GDM1 (cell line): ENCODE measurements around the gene SH3D19.
"Not testable (repeated sequence)": the region's sequence is repeated elsewhere in the genome, so short reads cannot be mapped to it uniquely, and the experiment has no call there.

Source experiments
- DNase-seq: peaks from one replicate; lab custom pipeline; 2025; lab: John Stamatoyannopoulos, UW

The SH3D19 gene

DNA sequence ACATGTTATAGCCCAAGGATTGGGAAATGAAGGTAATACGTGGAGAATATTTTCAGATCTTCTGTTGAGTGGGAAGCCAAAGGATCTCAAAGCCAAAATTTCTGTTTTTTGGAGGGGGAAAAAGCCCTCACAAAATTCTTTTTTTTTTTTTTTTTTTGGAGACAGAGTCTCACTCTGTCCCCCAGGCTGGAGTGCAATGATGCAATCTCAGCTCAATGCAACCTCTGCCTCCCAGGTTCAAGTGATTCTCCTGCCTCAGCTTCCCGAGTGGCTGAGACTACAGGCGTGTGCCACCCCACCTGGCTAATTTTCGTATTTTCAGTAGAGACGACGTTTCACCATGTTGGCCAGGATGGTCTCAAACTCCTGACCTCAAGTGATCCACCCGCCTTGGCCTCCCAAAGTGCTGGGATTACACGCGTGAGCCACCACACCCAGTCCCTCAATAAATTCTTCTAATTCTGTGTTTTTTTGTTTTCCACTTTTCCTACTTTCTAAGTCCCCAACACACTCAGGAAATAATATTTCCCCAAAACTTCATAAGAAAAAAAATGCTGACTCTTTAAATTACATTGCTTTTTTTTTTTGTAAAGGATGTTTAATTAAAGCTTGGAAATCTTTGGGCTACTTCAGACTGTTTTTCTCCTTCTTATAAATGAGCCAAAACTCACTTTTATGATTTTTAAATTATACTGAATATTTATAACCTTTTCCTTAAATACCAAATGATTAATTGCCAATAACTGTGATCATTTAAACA lies 174.4 kb downstream of the SH3D19 start:
- DNase-seq: no peak

GRCh38 chr4:151148261-151148660 lies 177.1 kb downstream of the SH3D19 start:
- no peak for DNase-seq

DNA sequence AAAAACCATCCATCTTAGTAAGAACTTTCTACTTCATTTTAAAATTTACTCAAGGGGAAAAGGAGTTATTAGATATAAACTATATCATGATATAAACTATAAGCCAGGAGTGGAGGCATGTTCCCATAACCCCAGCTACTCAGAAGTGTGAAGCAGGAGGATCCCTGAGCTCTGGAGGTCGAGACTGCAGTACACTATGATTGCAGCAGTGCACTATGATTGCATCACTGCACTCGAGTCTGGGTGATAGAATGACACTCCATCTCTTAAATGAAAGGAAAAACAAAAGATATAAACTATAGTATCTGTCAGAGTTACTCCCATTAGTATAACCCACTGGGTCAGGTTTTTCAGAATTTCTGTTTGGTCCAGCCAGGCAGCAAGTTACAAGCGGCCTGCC lies 178.4 kb downstream of the SH3D19 start:
- DNase-seq: no peak

GRCh38 chr4:151144329-151145072 lies 180.9 kb downstream of the SH3D19 start:
- DNase-seq: no peak

DNA sequence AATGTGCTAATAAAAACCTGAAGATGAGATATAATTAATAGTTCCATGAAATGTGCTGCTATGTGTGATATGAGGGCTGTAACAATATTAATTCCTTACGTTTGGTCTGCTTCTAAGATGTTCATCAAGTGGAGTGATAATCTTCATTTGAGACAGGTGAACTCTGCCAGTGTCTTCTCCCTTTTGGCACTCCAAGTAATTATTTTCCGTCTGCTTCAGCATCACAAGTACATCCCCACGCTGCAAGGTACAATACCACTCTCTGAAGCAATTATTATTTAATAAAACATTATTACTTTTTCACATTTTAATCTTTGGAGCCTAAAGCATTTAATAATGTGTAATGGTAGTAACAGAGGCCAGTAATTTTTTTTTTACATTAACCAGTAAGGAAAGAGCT lies 181.6 kb downstream of the SH3D19 start:
- DNase-seq: no peak

GRCh38 chr4:151143162-151143561 lies 182.2 kb downstream of the SH3D19 start:
- DNase-seq: no peak

- no peak for DNase-seq
Observed at GRCh38 chr4:151142758-151143157, 182.6 kb downstream of the SH3D19 start.

- no peak for DNase-seq
Observed at GRCh38 chr4:151139814-151140213, 185.6 kb downstream of the SH3D19 start.

DNA sequence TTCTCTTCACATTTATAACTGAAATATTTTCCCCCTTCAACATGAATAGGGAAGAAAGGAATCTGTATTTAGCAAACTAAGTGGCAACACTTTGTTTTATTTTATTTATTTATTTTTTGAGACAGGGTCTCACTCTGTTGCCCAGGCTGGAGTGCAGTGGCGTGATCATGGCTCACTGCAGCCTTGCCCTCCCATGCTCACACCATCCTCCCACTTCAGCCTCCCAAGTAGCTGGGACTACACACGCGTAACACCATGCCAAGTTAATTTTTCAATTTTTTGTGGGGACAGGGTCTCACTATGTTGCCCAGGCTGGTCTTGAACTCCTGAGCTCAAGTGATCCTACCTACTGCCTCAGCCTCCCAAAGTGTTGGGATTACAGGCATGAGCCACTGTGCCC lies 189.4 kb downstream of the SH3D19 start:
- not testable (repeated sequence) for DNase-seq

DNA sequence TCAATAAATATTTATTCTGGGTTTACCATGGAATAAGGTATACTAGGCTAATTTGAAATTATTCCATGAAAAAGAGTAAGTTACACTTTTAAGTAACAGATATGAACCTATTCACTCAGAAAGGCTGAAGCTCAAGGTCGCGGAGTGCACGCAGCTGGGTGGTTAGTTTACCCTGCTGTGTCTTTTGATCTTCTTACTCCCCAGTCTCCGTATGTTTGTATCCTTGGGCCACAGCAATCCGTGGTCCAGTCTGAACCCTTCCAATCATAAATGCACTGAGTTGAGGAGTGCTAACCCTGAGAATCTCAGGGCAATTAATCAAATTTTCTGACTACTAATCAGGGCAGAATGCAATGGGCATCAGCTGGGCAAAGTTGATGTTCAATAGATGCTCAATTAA lies 192.1 kb downstream of the SH3D19 start:
- DNase-seq: no peak

- no peak for DNase-seq
Observed at GRCh38 chr4:151129796-151130195, 195.6 kb downstream of the SH3D19 start.

GRCh38 chr4:151117371-151117962 lies 207.9 kb downstream of the SH3D19 start:
- DNase-seq: no peak

DNA sequence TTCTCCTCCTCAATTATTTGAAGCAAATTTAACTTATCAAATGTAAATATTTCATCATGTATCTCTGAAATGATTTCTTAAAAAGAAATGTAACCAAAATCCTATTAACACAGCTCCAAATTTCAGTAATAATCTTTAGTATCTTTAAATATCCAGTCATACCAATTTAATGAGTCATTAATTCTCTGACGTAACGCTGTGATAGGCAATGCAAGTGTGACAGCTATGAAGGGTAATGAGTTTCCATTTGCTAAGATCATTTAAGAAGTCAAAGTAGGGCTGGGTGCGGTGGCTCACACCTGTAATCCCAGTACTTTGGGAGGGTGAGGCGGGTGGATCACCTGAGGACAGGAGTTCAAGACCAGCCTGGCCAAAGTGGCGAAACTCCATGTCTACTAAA lies 210.4 kb downstream of the SH3D19 start:
- no peak for DNase-seq

DNA sequence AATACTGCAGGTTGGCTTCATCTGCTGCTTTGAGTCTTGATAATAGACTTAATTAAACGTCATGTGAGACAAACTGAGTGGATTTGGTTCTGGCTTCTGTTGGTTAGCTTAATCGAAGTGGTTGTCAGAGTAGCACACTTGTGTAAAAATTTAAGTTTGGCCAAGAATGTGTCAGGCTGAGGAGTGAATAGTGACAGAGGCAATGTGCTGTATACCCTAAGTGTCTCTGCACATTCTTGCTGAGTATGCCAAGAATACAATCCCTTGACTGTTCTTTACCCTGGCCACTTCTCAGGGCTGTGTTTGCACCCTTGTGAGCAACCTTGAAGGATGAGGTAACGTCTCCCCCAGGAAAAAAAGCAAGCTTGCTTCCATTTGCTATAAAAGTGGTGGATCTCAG lies 211.1 kb downstream of the SH3D19 start:
- DNase-seq: no peak

GRCh38 chr4:151110236-151110635 lies 215.2 kb downstream of the SH3D19 start:
- DNase-seq: no peak

GRCh38 chr4:151107063-151107462 lies 218.3 kb downstream of the SH3D19 start:
- no peak for DNase-seq

DNA sequence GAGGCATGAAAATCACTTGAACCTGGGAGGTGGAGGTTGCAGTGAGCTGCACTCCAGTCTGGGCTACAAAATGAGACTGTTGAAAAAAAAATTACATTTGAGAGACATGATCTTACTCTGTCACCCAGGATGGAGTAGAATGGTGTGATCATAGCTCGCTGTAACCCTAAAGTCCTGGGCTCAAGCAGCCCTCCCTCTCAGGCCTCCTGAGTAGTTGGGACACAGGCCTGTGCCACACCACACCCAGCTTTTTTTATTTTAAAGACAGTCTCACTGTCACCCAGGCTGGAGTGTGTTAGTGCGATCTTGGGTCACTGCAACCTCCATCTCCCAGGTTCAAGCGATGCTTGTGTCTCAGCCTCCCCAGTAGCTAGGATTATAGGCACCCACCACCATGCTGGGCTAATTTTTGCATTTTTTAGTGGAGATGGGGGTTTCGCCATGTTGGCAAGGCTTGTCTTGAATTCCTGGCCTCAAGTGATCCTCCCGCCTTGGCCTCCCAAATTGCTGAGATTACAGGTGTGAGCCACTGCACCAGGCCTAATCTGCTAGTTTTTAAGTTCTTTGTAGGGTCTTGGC lies 219.9 kb downstream of the SH3D19 start:
- no peak for DNase-seq

DNA sequence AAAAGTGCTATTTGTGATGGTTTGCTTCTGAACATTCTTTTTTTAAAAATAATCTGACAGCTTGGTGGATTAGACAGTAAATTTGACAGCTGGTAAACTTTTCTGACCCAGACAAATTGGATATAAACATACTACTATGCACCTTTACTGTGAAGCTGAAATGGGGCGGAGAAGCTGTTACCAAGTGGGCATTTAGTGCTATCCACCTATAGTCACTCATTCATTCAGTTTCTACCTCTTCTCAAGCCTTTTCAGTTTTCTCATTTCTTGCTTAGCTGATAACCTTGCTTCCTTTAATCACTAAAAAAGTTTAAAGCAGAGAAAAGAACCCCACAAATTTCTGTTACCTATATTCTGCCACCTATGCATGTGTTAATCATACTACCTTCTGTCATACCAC lies 220.8 kb downstream of the SH3D19 start:
- DNase-seq: no peak

GRCh38 chr4:151103758-151104157 lies 221.6 kb downstream of the SH3D19 start:
- DNase-seq: no peak

DNA sequence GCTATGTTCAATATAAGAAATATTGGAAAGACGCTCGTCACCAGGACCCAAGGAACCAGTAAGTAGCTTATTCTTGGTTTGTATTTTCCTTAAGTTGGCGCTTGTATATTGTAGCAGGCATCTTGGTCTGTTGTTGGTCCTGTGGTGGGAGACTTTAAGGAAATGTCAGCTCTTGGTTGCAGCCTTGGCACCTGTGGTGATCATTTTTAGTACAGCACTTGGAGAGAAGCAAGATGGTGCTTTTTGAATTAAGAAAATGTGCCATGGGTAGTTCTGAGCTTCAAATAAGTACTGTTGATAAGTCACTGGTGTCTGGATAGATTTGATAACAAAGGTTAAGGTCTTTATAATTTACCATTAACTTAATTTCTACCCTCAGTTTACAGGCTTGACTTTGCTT lies 224.9 kb downstream of the SH3D19 start:
- no peak for DNase-seq

DNA sequence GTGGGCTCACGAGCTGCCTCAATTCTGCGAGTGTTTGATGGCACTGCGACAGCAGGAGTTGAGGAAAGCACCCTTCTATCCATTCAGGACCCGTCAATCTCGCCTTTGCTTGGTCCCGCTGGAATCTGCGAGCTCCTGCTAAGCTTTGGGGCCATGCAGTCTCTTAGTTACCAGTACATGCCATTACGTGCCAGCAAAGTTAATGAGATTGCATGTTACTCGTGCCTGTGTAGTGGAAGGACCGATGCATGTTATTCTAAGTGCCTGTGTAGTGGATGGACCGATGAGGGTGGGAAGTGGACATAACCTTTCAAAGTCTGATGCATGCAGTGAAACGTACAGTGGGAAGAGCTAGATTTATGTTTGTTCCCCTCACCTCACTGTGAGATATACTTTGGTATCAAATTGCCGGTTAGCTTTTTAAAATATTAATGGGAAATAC lies 225.4 kb downstream of the SH3D19 start:
- DNase-seq: no peak

DNA sequence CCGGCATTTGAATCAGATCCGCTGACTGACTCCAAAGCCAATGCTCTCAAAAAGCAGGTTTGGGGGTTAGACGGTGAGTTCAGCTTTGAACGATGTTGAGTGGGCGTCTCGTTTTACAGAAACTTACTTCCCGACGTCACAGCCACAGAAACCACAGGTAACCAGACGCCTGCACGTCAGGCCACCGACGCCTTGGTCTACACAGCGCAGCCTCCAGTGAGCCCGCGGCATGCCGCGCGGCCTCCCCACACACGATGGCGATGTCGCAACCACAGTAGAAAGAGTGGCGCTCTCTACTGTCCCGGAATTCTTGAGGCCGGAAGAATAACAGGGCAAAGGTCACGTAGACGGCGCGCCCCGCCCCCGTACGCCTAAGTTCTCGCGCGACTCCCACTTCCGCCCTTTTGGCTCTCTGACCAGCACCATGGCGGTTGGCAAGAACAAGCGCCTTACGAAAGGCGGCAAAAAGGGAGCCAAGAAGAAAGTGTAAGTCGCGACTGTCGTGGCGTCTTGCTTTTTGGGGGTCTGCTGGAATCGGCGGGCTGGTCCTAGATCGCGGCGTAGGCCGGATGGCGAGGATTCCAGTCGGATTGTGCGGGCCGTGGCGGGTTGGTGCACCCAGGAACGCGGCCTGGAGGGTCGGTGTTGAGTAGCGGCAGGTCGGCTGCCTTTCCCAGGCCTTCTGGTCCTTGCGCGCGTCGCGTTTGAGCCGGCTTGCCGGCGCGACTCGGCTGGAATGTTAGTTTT lies 226.0 kb downstream of the SH3D19 start, which contains the start of gene RPS3A:
Gene RPS3A (plus strand): TSS at position 400 of the 747 bp plus-strand sequence. CDS start 25 bp downstream, at position 425.
- peak; percentile 97 for DNase-seq
